HG03060 (cell line): ENCODE measurements around the gene B3GAT3.
A peak's percentile ranks its signal among the peaks of the same experiment; 100 is the strongest.
"Not testable (repeated sequence)": the region's sequence is repeated elsewhere in the genome, so short reads cannot be mapped to it uniquely, and the experiment has no call there.

Source experiments
- ATAC-seq: cut with Tn5 transposase; IDR thresholded peaks from one replicate; pipeline ENCODE4 v1.9.1; 2021; ENCODE audit warnings: low read depth, moderate number of reproducible peaks; ENCODE audit not compliant: unreplicated experiment

Gene B3GAT3

DNA sequence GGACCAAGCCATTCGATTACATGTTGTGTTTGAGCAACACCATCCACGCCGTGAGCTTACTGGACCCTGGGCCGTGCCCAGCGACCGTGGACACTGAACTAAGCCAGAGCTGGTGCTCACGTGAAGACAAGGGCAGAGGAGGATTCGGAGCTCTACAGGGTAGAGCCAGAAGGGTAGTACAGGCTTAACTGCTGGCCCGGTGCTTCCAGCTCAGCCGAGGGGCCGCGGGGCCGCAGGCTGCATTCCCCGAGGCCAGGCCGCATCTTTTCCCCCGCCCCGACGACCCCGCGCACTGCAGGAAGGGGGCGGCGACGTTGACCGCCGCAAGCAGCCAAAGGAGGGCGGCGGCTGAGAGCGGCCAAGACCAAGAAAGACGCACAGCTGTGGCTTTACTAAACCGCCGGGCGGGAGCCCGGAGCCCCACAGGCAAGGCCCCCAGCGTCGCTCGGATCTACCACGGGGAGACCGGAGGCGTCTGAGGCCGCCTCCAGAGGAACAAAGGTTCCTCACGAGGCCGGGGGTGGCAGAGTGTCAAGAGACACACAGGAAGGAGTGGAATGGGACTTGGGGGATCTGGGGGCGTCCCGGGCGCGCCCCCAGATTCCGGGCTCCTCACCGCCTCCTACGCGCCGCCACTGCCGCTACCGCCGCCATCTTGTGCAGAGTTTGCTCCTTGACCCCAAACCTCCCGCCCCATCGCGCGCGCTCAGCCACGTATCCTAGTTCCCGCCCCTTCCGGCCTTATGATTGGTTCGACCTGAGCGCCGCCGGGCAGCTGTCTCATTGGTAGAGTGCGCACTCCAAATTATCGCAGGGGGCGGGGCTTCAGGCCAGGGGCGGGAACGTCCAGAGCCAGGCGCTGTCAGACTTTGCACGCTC lies 24.4 kb upstream of the B3GAT3 start, which contains the start of gene GANAB:
TSS of gene GANAB (minus strand) at position 668 of the 879 bp plus-strand sequence. CDS start at position 654, 14 bp downstream.
- ATAC-seq = peak; percentile 69

- ATAC-seq = no peak
These were observed 23.8 kb upstream of the B3GAT3 start for GRCh38 chr11:62645671-62645945.

DNA sequence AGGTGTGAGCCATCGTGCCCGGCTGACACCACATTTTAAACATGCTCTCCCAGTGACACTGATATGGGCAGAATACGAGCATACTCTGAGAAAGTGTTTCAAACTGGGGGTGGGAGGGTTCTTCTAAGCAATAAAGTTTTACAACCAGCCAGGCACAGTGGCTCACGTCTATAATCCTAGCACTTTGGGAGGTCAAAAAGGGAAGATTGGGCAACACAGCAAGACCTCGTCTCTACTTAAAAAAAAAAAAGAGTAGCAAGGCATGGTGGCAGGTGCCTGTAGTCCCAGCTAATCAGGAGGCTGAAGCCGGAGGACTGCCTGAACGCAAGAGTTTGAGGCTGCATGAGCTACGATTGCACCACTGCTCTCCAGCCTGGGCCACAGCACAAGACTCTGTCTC lies 22.4 kb upstream of the B3GAT3 start:
- ATAC-seq = no peak

- ATAC-seq = no peak
These were observed 10.7 kb upstream of the B3GAT3 start for GRCh38 chr11:62632492-62632891.

- no peak for ATAC-seq
These were observed 5.9 kb upstream of the B3GAT3 start for GRCh38 chr11:62627713-62628112.

GRCh38 chr11:62622476-62623089 lies 797 bp upstream of the B3GAT3 start:
- no peak for ATAC-seq

DNA sequence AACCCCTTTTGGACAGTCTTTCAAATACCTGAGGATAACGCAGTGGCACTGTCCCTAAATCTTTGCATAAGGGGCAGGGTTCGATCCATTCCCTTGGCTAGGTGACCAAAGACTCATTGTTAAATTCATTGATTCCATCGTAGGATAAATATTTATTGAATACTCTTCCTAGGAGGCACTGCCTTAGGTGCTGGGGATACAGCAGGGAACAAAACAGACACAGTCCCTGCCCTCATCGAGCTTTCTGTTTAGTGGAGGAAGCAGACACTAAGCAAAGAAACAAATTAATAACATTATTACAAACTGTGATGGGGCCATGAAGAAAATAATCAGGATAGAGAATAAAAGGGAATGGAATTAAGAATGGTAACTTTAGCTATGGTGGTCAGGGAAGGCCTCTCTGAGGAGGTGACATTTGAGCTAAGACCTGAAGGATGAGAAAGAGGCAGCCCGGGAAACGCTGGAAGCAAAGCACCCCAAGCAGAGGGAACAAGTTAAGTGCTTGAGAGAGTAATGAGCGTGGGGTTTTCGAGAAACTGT lies 689 bp downstream of the B3GAT3 start:
- ATAC-seq = no peak

- ATAC-seq = not testable (repeated sequence)
These were observed 4.8 kb downstream of the B3GAT3 start for GRCh38 chr11:62616957-62617356.

DNA sequence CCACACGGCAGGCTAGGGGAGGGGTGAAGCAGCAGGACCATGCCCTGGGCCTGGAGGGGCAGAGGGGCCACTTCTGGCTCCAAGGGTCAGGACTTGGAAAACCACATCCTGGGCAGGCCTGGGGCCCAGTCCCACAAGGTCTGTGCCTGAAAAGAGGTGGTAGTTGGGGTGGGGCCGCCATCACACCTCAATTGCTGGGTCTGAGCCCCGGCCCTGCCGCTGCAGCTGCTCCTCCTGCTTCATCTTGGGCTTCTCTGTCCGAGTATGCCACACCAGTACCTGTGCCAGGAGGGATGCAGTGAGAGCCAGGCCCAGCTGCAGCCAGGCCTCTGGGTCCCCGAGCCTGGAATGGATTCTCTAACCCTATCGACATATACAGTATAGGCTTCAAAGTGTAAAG lies 6.3 kb downstream of the B3GAT3 start:
- ATAC-seq = no peak

GRCh38 chr11:62614275-62614674 lies 7.5 kb downstream of the B3GAT3 start:
- no peak for ATAC-seq

DNA sequence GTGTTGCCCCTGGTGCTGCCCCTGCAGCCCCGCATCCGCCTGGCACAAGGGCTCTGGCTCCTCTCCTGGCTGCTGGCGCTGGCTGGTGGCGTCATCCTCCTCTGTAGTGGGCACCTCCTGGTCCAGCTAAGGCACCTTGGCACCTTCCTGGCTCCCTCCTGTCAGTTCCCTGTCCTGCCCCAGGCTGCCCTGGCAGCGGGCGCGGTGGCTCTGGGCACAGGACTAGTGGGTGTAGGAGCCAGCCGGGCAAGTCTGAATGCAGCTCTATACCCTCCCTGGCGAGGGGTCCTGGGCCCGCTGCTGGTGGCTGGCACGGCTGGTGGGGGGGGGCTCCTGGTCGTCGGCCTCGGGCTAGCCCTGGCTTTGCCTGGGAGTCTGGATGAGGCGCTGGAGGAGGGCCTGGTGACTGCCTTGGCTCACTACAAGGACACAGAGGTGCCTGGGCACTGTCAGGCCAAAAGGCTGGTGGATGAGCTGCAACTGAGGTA lies 8.5 kb downstream of the B3GAT3 start:
- no peak for ATAC-seq

DNA sequence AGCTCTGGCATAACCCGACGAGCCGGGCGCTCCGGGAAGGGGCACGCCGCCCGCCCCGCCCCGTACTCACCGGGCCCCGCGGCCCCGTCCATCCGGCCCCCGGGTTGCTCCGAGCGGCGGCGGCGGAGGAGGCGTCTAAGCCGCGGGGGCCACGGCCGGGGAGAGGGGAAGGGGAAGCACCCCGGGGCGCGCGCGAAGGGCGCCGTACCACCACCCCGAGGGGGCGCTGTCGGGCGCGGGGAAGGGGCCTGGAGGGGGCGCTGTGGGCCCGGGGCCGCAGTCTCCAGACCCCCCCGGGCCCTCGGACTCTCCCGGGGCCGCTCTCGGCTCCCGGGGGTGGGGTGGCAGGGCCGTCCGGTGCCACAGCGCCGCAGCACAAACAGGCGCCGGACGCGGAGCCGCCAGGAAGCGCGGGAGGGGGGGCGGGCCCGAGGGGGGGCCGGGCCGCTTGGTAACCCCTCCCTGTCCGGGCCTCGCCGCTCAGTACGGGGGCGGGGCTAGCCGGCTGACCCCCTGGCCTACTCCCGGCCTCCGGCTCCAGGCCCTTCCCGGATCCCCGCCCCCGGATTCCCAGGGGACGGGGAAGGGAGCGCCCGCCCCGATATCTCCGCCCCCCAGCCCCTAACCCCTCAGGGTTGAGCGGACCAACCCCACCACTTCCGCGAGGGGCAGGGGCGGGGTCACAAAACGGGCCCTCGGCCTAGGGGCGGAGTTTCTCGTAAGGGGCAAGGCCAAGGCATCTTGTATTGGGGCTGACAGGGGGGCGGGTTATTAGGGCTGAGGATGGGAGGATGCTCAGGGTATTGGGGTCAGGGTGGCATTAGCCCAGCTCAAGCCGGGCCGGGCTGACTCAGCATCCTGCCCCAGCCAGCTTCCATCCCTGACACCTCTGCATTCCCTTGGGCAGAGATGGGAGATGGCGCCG lies 9.2 kb downstream of the B3GAT3 start, which contains the start of the genes EML3 and ROM1:
TSS of gene EML3 (minus strand) at position 410 of the 925 bp plus-strand sequence. CDS start at position 92, 318 bp downstream.
TSS of gene ROM1 (plus strand) at position 892 of the 925 bp plus-strand sequence. CDS start at position 917, 25 bp downstream.
- no peak for ATAC-seq

DNA sequence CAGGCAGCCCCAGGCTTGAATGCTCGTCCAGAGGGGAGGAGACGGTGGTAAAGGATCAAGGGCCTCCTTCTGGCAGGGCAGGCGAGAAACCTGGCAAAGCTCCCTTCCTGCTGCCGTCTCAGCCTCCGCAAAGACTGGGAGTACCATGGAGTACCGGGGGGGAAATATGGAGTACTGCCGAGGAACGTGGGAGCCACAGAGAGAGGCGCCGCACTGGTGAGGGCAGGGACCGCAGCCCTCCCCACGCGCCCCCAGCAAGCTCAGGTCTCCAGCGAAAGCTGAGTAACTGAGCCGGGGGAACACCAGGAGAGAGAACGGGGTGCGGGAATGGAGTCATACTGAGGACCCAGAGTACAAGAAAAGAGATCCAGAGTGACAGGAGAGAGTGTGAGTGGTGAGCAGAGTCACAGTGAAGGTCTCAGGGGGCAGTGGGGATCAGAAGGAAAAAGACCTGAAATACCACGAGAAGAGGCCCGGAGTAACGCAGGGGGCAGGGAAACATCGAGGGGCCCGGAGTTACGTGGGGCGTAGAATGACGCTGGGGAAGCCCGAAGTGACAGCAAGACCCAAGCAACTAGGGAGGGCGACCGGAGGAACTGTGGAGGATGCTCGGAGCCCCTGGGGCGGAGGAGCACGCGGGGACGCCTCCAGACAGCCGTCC lies 10.0 kb downstream of the B3GAT3 start:
- no peak for ATAC-seq

GRCh38 chr11:62610814-62611704 lies 10.7 kb downstream of the B3GAT3 start:
- ATAC-seq = no peak

DNA sequence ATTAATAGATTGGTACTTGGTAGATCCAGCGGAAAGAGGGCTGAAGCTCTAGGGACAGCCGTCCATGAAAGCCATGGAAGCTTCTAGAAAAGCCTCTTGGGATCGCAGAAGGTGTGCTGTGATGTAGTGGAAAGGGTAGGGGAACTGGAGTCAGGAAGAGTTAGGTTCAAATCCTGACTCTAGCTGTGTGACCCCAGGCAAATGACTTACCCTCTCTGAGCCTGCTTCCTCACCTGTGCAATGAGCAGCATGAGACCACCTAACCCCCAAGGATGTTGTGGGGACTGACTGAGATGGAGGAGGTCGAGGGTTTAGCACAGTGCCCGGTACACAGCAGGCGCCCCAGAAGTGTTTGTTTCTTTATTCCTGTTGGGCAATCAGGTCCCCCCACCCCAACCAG lies 11.4 kb downstream of the B3GAT3 start:
- no peak for ATAC-seq

- ATAC-seq = no peak
These were observed 13.0 kb downstream of the B3GAT3 start for GRCh38 chr11:62608776-62609175.

GRCh38 chr11:62607714-62608113 lies 14.1 kb downstream of the B3GAT3 start:
- ATAC-seq = no peak

- no peak for ATAC-seq
These were observed 15.9 kb downstream of the B3GAT3 start for GRCh38 chr11:62605902-62606301.

GRCh38 chr11:62605467-62605866 lies 16.3 kb downstream of the B3GAT3 start:
- no peak for ATAC-seq
